ENCODE results near the gene GEMIN5.

- TF ChIP-seq, protein P1, sequence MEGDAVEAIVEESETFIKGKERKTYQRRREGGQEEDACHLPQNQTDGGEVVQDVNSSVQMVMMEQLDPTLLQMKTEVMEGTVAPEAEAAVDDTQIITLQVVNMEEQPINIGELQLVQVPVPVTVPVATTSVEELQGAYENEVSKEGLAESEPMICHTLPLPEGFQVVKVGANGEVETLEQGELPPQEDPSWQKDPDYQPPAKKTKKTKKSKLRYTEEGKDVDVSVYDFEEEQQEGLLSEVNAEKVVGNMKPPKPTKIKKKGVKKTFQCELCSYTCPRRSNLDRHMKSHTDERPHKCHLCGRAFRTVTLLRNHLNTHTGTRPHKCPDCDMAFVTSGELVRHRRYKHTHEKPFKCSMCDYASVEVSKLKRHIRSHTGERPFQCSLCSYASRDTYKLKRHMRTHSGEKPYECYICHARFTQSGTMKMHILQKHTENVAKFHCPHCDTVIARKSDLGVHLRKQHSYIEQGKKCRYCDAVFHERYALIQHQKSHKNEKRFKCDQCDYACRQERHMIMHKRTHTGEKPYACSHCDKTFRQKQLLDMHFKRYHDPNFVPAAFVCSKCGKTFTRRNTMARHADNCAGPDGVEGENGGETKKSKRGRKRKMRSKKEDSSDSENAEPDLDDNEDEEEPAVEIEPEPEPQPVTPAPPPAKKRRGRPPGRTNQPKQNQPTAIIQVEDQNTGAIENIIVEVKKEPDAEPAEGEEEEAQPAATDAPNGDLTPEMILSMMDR (IDR thresholded peaks at IDR 0.05; ENCODE audit: insufficient read depth, low read length) = no peak
- TF ChIP-seq POLR2AphosphoS5 (IDR thresholded peaks at IDR 0.05; ENCODE audit: low read depth) (no peak), REST (IDR thresholded peaks at IDR 0.05; ENCODE audit: insufficient replicate concordance, low read depth) (no peak), GABPA (IDR thresholded peaks at IDR 0.05; ENCODE audit: low read depth) (no peak)
Observed at GRCh38 chr5:154923441-154924430, 14.3 kb downstream of the GEMIN5 start.

Measured in HL-60 (cell line).